GM12878 (cell line): ENCODE data around the gene DNAI2. TPM values are rescaled to one million over a fixed set of nuclear protein-coding genes. Genes with fewer than 3 reads are reported as not detected.

Experiments used
- CBFB ChIP-seq: IDR thresholded peaks from 2 replicates; pipeline ENCODE4 v1.6.1; 2016; ENCODE audit warnings: antibody characterized with exemption, low read depth
- ETV6 ChIP-seq, 2 experiments: fragments of 450-650 bp in 1 of 2; IDR thresholded peaks in 1 of 2; conservative IDR thresholded peaks in 1 of 2; 2 replicates each; pipeline ENCODE4 v1.6.1; 2014; ENCODE audit warnings: antibody characterized with exemption in 1 of 2, borderline replicate concordance in 1 of 2, low read depth in 1 of 2, mild to moderate bottlenecking in 1 of 2, moderate library complexity in 1 of 2
- HCFC1 ChIP-seq: fragments of 150-350 bp; IDR thresholded peaks from 2 replicates; pipeline ENCODE4 v1.6.1; 2014; ENCODE audit warnings: low read length
- PML ChIP-seq: IDR thresholded peaks from 2 replicates; pipeline ENCODE4 v1.6.1; 2012; ENCODE audit warnings: low read length, inconsistent platforms
- POLR2AphosphoS5 ChIP-seq: IDR thresholded peaks from 2 replicates; pipeline ENCODE4 v1.6.1; 2011; ENCODE audit warnings: mild to moderate bottlenecking, low read length, inconsistent platforms
- RFX5 ChIP-seq: IDR thresholded peaks from 2 replicates; pipeline ENCODE4 v1.6.1; 2011; ENCODE audit warnings: low read depth, low read length, improper control_type of control experiment
- SIN3A ChIP-seq: IDR thresholded peaks from 2 replicates; pipeline ENCODE4 v1.6.1; 2012; ENCODE audit warnings: low read depth, low read length, improper control_type of control experiment
- TCF12 ChIP-seq: IDR thresholded peaks from 2 replicates; pipeline ENCODE4 v1.6.1; 2011; ENCODE audit warnings: low read depth, mild to moderate bottlenecking, low read length
- USF1 ChIP-seq: IDR thresholded peaks from 2 replicates; pipeline ENCODE4 v1.6.1; 2011; ENCODE audit warnings: borderline replicate concordance, low read depth, mild to moderate bottlenecking, moderate library complexity, mixed read lengths, low read length; ENCODE audit not compliant: insufficient read depth; ENCODE audit errors: extremely low read length
- ZBTB33 ChIP-seq: fragments of 450-650 bp; IDR thresholded peaks from 2 replicates; pipeline ENCODE4 v1.6.1; 2017; ENCODE audit warnings: mild to moderate bottlenecking
- polyA plus RNA-seq, 11 experiments: library from polyadenylated mRNA; depleted of rRNA in 4 of 11; unstranded in 6 of 11; stranded (reverse) in 5 of 11; fragments of >200 nt; fragmentation: Nextera tagmentation in 4 of 11; fragmentation: Illumina TruSeq in 1 of 11; extraction: Ambion mirVana in 4 of 11; extraction: Trizol in 1 of 11; gene quantifications; 1 replicate in 1 of 11; 2 replicates in 10 of 11; pipeline versions ENCODE4 v1.2.1 to v1.2.3, GENCODE V29; 2011 to 2016; ENCODE audit warnings: inconsistent platforms in 2 of 11, missing spikeins in 2 of 11, low read depth in 1 of 11
- total RNA-seq, 4 experiments: library from RNA; depleted of rRNA in 3 of 4; stranded (reverse); fragments of >200 nt in 3 of 4; fragmentation: Illumina TruSeq in 1 of 4; extraction: Trizol in 1 of 4; gene quantifications; 2 replicates each; pipeline versions ENCODE4 v1.2.1 to v1.2.3, GENCODE V29; 2013 to 2021
- TF ChIP-seq, protein P1 (sequence below): fragments of 450-650 bp; IDR thresholded peaks from 2 replicates; pipeline ENCODE4 v1.6.1; 2017; ENCODE audit warnings: antibody characterized with exemption, mild to moderate bottlenecking, moderate library complexity
- TF ChIP-seq, protein P2 (sequence below), 3 experiments: IDR thresholded peaks in 2 of 3; conservative IDR thresholded peaks in 1 of 3; 2 replicates each; pipeline ENCODE4 v1.5.1; 2011; ENCODE audit warnings: low read depth in 3 of 3, low read length in 3 of 3, mild to moderate bottlenecking in 3 of 3, control low read depth in 2 of 3, moderate library complexity in 2 of 3, inconsistent platforms in 1 of 3, mixed read lengths in 1 of 3; ENCODE audit not compliant: control insufficient read depth in 2 of 3, insufficient read depth in 1 of 3; ENCODE audit errors: extremely low read depth in 1 of 3

DNAI2 gene
- total and polyA plus RNA-seq, 10 of the 15 experiments (the other 5 are each of a cell fraction or from before 2014, with no cell fraction given): 0.04 to 1.8 (median 0.13) TPM

DNA sequence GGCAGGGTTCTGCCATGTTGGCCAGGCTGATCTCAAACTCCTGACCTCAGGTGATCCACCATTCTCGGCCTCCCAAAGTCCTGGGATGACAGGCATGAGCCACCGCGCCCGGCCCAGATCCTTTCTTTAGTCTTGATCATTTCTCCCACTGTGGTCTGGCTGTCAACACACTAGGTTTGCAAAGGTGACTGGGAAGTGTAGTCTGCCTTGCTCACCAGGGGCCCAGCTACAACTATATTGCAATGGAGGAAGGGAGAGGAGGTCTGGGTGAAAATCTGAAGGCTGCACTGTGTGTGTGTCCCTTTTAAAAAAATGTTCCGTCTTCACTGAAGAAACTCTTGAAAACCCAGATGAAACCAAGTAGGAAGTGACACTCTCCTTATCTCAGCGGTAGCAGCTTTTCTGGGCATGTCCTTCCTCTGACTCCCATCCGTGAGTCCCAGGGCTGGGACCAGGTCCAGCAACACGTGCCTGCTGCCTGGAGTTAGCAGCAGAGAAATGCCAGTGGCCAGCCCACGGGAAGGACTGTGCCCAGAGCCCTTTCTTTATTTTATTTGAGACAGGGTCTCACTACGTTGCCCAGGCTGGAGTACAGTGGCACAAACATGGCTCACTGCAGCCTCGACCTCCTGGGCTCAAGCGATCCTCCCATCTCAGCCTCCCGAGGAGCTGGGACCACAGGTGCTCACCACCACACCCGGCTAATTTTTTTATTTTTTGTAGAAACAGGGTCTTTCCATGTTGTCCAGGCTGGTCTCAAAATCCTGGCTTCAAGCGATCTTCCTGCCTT, 34.1 kb downstream of the DNAI2 start (continued):
- TF ChIP-seq, protein P1, sequence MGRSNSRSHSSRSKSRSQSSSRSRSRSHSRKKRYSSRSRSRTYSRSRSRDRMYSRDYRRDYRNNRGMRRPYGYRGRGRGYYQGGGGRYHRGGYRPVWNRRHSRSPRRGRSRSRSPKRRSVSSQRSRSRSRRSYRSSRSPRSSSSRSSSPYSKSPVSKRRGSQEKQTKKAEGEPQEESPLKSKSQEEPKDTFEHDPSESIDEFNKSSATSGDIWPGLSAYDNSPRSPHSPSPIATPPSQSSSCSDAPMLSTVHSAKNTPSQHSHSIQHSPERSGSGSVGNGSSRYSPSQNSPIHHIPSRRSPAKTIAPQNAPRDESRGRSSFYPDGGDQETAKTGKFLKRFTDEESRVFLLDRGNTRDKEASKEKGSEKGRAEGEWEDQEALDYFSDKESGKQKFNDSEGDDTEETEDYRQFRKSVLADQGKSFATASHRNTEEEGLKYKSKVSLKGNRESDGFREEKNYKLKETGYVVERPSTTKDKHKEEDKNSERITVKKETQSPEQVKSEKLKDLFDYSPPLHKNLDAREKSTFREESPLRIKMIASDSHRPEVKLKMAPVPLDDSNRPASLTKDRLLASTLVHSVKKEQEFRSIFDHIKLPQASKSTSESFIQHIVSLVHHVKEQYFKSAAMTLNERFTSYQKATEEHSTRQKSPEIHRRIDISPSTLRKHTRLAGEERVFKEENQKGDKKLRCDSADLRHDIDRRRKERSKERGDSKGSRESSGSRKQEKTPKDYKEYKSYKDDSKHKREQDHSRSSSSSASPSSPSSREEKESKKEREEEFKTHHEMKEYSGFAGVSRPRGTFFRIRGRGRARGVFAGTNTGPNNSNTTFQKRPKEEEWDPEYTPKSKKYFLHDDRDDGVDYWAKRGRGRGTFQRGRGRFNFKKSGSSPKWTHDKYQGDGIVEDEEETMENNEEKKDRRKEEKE: no peak
- TF ChIP-seq HCFC1: no peak
- TF ChIP-seq USF1: no peak
- no peak for TF ChIP-seq TCF12
- TF ChIP-seq ZBTB33: no peak
- TF ChIP-seq, protein P2, sequence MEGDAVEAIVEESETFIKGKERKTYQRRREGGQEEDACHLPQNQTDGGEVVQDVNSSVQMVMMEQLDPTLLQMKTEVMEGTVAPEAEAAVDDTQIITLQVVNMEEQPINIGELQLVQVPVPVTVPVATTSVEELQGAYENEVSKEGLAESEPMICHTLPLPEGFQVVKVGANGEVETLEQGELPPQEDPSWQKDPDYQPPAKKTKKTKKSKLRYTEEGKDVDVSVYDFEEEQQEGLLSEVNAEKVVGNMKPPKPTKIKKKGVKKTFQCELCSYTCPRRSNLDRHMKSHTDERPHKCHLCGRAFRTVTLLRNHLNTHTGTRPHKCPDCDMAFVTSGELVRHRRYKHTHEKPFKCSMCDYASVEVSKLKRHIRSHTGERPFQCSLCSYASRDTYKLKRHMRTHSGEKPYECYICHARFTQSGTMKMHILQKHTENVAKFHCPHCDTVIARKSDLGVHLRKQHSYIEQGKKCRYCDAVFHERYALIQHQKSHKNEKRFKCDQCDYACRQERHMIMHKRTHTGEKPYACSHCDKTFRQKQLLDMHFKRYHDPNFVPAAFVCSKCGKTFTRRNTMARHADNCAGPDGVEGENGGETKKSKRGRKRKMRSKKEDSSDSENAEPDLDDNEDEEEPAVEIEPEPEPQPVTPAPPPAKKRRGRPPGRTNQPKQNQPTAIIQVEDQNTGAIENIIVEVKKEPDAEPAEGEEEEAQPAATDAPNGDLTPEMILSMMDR (IDR thresholded peaks at IDR 0.05 in 2 of 3, conservative IDR thresholded peaks at IDR 0.05 in 1 of 3; ENCODE audit: control insufficient read depth in 2 of 3, extremely low read depth in 1 of 3, insufficient read depth in 1 of 3, low read depth in 3 of 3, low read length in 3 of 3): no peak
- TF ChIP-seq ETV6 (conservative IDR thresholded peaks at IDR 0.05 in 1 of 2, IDR thresholded peaks at IDR 0.05 in 1 of 2; ENCODE audit: borderline replicate concordance in 1 of 2, low read depth in 1 of 2): no peak
- TF ChIP-seq PML: no peak
- TF ChIP-seq POLR2AphosphoS5: no peak
- TF ChIP-seq CBFB: no peak
- no peak for TF ChIP-seq SIN3A
- TF ChIP-seq RFX5: no peak
